H1 (cell line): ENCODE results near the gene ARHGAP4. TPM values are rescaled to one million over a fixed set of nuclear protein-coding genes. Genes with fewer than 3 reads are reported as not detected.
A peak's percentile ranks its signal among the peaks of the same experiment; 100 is the strongest.

ENCODE experiments used
- CTCF ChIA-PET: fragments of 300-600 bp; sonication (Branson Sonifier 250); formaldehyde crosslinking; loops from one replicate; lab custom pipeline; 2021; ENCODE audit not compliant: partially characterized antibody; lab: Charles Lee
- POLR2A ChIA-PET: fragments of 300-600 bp; sonication (Branson Sonifier 250); formaldehyde crosslinking; loops from one replicate; lab custom pipeline; 2021; ENCODE audit warnings: inconsistent platforms; ENCODE audit not compliant: partially characterized antibody; lab: Charles Lee
- DNase-seq, 2 experiments: peaks; one replicate each; pipeline versions ENCODE4 v3.0.0 to v3.0.0-alpha.2; 2010 to 2022; ENCODE audit warnings: low spot score in 2 of 2, low read depth in 1 of 2, mixed read lengths in 1 of 2
- FAIRE-seq: peaks from 2 replicates; lab custom pipeline; 2011; peaks lifted over from hg19 to GRCh38; lab: Jason Lieb, UNC
- H2AFZ ChIP-seq: 2 replicates; pipeline ENCODE4 v1.8.1; 2012; ENCODE audit warnings: low read length, inconsistent platforms
- H2AK5ac ChIP-seq: 2 replicates; pipeline ENCODE4 v1.6.1; 2013; ENCODE audit warnings: low read depth, low read length
- H2BK120ac ChIP-seq: replicated peaks from 2 replicates; pipeline ENCODE3; 2013; ENCODE audit warnings: low read depth, low read length, inconsistent platforms
- H2BK12ac ChIP-seq: 2 replicates; pipeline ENCODE4 v1.6.1; 2013; ENCODE audit warnings: low read depth, low read length
- H2BK15ac ChIP-seq: 2 replicates; pipeline ENCODE4 v1.6.1; 2013; ENCODE audit warnings: low read length
- H2BK20ac ChIP-seq: 2 replicates; pipeline ENCODE4 v1.6.1; 2013; ENCODE audit warnings: low read length
- H2BK5ac ChIP-seq: 2 replicates; pipeline ENCODE4 v1.6.1; 2013; ENCODE audit warnings: low read depth, low read length
- H3K14ac ChIP-seq: 2 replicates; pipeline ENCODE4 v1.6.1; 2013; ENCODE audit warnings: inconsistent platforms; ENCODE audit not compliant: insufficient read length
- H3K18ac ChIP-seq: 2 replicates; pipeline ENCODE4 v1.6.1; 2013; ENCODE audit warnings: low read length; ENCODE audit errors: extremely low read depth
- H3K23ac ChIP-seq: 2 replicates; pipeline ENCODE4 v1.6.1; 2013; ENCODE audit warnings: inconsistent platforms; ENCODE audit not compliant: insufficient read length
- H3K23me2 ChIP-seq: 2 replicates; pipeline ENCODE4 v1.6.1; 2013; ENCODE audit warnings: low read depth, low read length
- H3K27ac ChIP-seq: 2 replicates; pipeline ENCODE4 v1.6.1; 2011; ENCODE audit warnings: low read depth, low read length, inconsistent platforms
- H3K27me3 ChIP-seq, 4 experiments: replicated peaks in 1 of 4; 1 replicate in 1 of 4; 2 replicates in 3 of 4; pipeline versions ENCODE4 v1.6.1 to v1.8.1; 2011 to 2013; ENCODE audit warnings: low read length in 3 of 4, mild to moderate bottlenecking in 3 of 4, inconsistent platforms in 2 of 4, mixed read lengths in 2 of 4, moderate library complexity in 1 of 4; ENCODE audit not compliant: control insufficient read depth in 3 of 4, insufficient read depth in 3 of 4; ENCODE audit errors: extremely low read depth in 1 of 4
- H3K36me3 ChIP-seq, 4 experiments: 2 replicates each; pipeline versions ENCODE4 v1.6.1 to v1.8.1; 2011 to 2013; ENCODE audit warnings: mild to moderate bottlenecking in 4 of 4, low read length in 3 of 4, moderate library complexity in 2 of 4, control low read depth in 1 of 4, inconsistent platforms in 1 of 4; ENCODE audit not compliant: insufficient read depth in 4 of 4, control insufficient read depth in 2 of 4
- H3K4ac ChIP-seq: replicated peaks from 2 replicates; pipeline ENCODE3; 2013; ENCODE audit warnings: low read length, low read depth, mixed read lengths, inconsistent platforms; ENCODE audit not compliant: insufficient read length
- H3K4me1 ChIP-seq, 4 experiments: replicated peaks in 1 of 4; 1 replicate in 1 of 4; 2 replicates in 3 of 4; pipeline versions ENCODE4 v1.6.1 to v1.8.1; 2011 to 2013; ENCODE audit warnings: low read length in 3 of 4, inconsistent platforms in 2 of 4, mixed read lengths in 1 of 4; ENCODE audit not compliant: insufficient read depth in 4 of 4, control insufficient read depth in 3 of 4
- H3K4me2 ChIP-seq, 2 experiments: 2 replicates each; pipeline versions ENCODE4 v1.6.1 to v1.8.1; 2011 to 2013; ENCODE audit warnings: low read depth in 2 of 2, low read length in 2 of 2, control low read depth in 1 of 2, inconsistent platforms in 1 of 2, mild to moderate bottlenecking in 1 of 2; ENCODE audit not compliant: insufficient read depth in 1 of 2
- H3K4me3 ChIP-seq, 4 experiments: fragments of 200-600, 300-600 bp in 1 of 4; sonication (generic), shearing (Covaris generic), sonication (Bioruptor Twin) in 1 of 4; 2 replicates each; pipeline versions ENCODE4 v1.5.1 to v1.8.1; 2011 to 2016; ENCODE audit warnings: low read length in 4 of 4, low read depth in 3 of 4, control low read depth in 2 of 4, inconsistent platforms in 2 of 4, mild to moderate bottlenecking in 2 of 4, mixed read lengths in 1 of 4, moderate library complexity in 1 of 4; ENCODE audit not compliant: insufficient read depth in 2 of 4; ENCODE audit errors: extremely low read depth in 1 of 4
- H3K56ac ChIP-seq: replicated peaks from 2 replicates; pipeline ENCODE3; 2013; ENCODE audit warnings: low read depth, mild to moderate bottlenecking, mixed read lengths, low read length, inconsistent platforms; ENCODE audit not compliant: insufficient read length
- H3K79me1 ChIP-seq: 2 replicates; pipeline ENCODE4 v1.6.1; 2013; ENCODE audit warnings: low read depth, low read length, control low read depth
- H3K79me2 ChIP-seq, 2 experiments: 2 replicates each; pipeline versions ENCODE4 v1.6.1 to v1.8.1; 2012 to 2013; ENCODE audit warnings: low read length in 2 of 2, mild to moderate bottlenecking in 2 of 2, inconsistent platforms in 1 of 2; ENCODE audit not compliant: insufficient read depth in 2 of 2, control insufficient read depth in 1 of 2
- H3K9ac ChIP-seq, 4 experiments: replicated peaks in 1 of 4; 1 replicate in 1 of 4; 2 replicates in 3 of 4; pipeline versions ENCODE4 v1.6.1 to v1.8.1; 2011 to 2013; ENCODE audit warnings: low read depth in 3 of 4, low read length in 3 of 4, control low read depth in 2 of 4, mild to moderate bottlenecking in 2 of 4, moderate library complexity in 2 of 4, inconsistent platforms in 1 of 4; ENCODE audit errors: extremely low read depth in 1 of 4
- H3K9me3 ChIP-seq, 2 experiments: 2 replicates each; pipeline versions ENCODE4 v1.6.1 to v1.8.1; 2012 to 2013; ENCODE audit warnings: mild to moderate bottlenecking in 2 of 2, moderate library complexity in 2 of 2, control low read depth in 1 of 2, inconsistent platforms in 1 of 2, low read depth in 1 of 2, low read length in 1 of 2, mixed read lengths in 1 of 2; ENCODE audit not compliant: insufficient read depth in 2 of 2
- H4K20me1 ChIP-seq, 2 experiments: replicated peaks in 1 of 2; 2 replicates each; pipeline versions ENCODE3 to v1.8.1; 2011 to 2013; ENCODE audit warnings: inconsistent platforms in 2 of 2, low read length in 2 of 2, mild to moderate bottlenecking in 1 of 2; ENCODE audit not compliant: insufficient read depth in 2 of 2, control insufficient read depth in 1 of 2
- H4K5ac ChIP-seq: 2 replicates; pipeline ENCODE4 v1.6.1; 2013; ENCODE audit warnings: low read length, low read depth, mixed read lengths, inconsistent platforms; ENCODE audit not compliant: insufficient read length
- H4K8ac ChIP-seq: 2 replicates; pipeline ENCODE4 v1.8.0; 2013; ENCODE audit warnings: mild to moderate bottlenecking, moderate library complexity, low read length, inconsistent platforms; ENCODE audit not compliant: insufficient read depth; ENCODE audit errors: extremely low read depth
- H4K91ac ChIP-seq: replicated peaks from 2 replicates; pipeline ENCODE3; 2013; ENCODE audit warnings: low read length, mixed read lengths, inconsistent platforms; ENCODE audit not compliant: insufficient read length
- CEBPB ChIP-seq: IDR thresholded peaks from 2 replicates; pipeline ENCODE4 v1.6.1; 2012; ENCODE audit warnings: low read depth, low read length
- CHD1 ChIP-seq: IDR thresholded peaks from 2 replicates; pipeline ENCODE4 v1.6.1; 2012; ENCODE audit warnings: low read depth, low read length, improper control_type of control experiment
- CHD2 ChIP-seq: IDR thresholded peaks from 2 replicates; pipeline ENCODE4 v1.6.1; 2012; ENCODE audit warnings: low read length, improper control_type of control experiment
- E2F6 ChIP-seq: IDR thresholded peaks from 2 replicates; pipeline ENCODE4 v1.6.1; 2012; ENCODE audit warnings: inconsistent platforms
- JUND ChIP-seq: IDR thresholded peaks from 2 replicates; pipeline ENCODE4 v1.6.1; 2011; ENCODE audit warnings: mild to moderate bottlenecking, improper control_type of control experiment, low read length
- NANOG ChIP-seq: IDR thresholded peaks from 2 replicates; pipeline ENCODE4 v1.6.1; 2011; ENCODE audit warnings: low read length, low read depth, mild to moderate bottlenecking, inconsistent platforms; ENCODE audit not compliant: insufficient read depth, poor library complexity, severe bottlenecking
- RBBP5 ChIP-seq: IDR thresholded peaks from 2 replicates; pipeline ENCODE4 v1.7.1; 2012; ENCODE audit warnings: low read depth, mild to moderate bottlenecking, inconsistent platforms, low read length, moderate library complexity, borderline replicate concordance
- SIN3A ChIP-seq, 2 experiments: IDR thresholded peaks in 1 of 2; conservative IDR thresholded peaks in 1 of 2; 2 replicates each; pipeline ENCODE4 v1.6.1; 2011 to 2012; ENCODE audit warnings: low read length in 2 of 2, improper control_type of control experiment in 1 of 2, low read depth in 1 of 2, mild to moderate bottlenecking in 1 of 2
- TCF12 ChIP-seq: IDR thresholded peaks from 2 replicates; pipeline ENCODE4 v1.6.1; 2011; ENCODE audit warnings: low read depth, mild to moderate bottlenecking, low read length
- TEAD4 ChIP-seq: IDR thresholded peaks from 2 replicates; pipeline ENCODE4 v1.6.1; 2012; ENCODE audit warnings: low read depth, low read length, inconsistent platforms, mixed read lengths
- YY1 ChIP-seq: IDR thresholded peaks from 2 replicates; pipeline ENCODE4 v1.6.1; 2011; ENCODE audit warnings: low read depth, mild to moderate bottlenecking, low read length
- WGBS, 2 experiments: shearing (Covaris generic) in 1 of 2; methylation state at CpG; one replicate each; pipeline versions ENCODE4 v1.1.6 to v1.1.7; 2013 to 2015; ENCODE audit warnings: low lambda C conversion rate in 2 of 2, mixed read lengths in 2 of 2, inconsistent platforms in 1 of 2, low coverage in 1 of 2, missing lambda C conversion rate in 1 of 2; ENCODE audit not compliant: insufficient replicate concordance in 2 of 2, insufficient coverage in 1 of 2, insufficient read length in 1 of 2; ENCODE audit errors: extremely low coverage in 1 of 2, missing lambda C conversion rate in 1 of 2; 5-methylcytosine and 5-hydroxymethylcytosine counted together
- polyA plus RNA-seq, 7 experiments: library from polyadenylated mRNA; depleted of rRNA in 3 of 7; stranded (reverse) in 5 of 7; unstranded in 2 of 7; fragments of >200 nt in 5 of 7; fragments of 200-250 nt in 2 of 7; gene quantifications; 1 replicate in 5 of 7; 2 replicates in 1 of 7; 4 replicates in 1 of 7; pipeline versions ENCODE4 v1.2.1 to v1.2.3, GENCODE V29; 2011 to 2013; ENCODE audit warnings: missing spikeins in 2 of 7, mixed read lengths in 2 of 7
- total RNA-seq: library from RNA; stranded (reverse); fragmentation: NEBNext Ultra II Directional; extraction: Animal tissue kit (Norgen Biotek cat#: 25700); gene quantifications from 2 replicates; pipeline ENCODE4 v1.2.1, GENCODE V29; 2021

Gene ARHGAP4
- total and polyA plus RNA-seq, 2 of the 8 experiments (the other 6 are each of a cell fraction or from before 2014, with no cell fraction given): 23.9 to 26.0 TPM

DNA sequence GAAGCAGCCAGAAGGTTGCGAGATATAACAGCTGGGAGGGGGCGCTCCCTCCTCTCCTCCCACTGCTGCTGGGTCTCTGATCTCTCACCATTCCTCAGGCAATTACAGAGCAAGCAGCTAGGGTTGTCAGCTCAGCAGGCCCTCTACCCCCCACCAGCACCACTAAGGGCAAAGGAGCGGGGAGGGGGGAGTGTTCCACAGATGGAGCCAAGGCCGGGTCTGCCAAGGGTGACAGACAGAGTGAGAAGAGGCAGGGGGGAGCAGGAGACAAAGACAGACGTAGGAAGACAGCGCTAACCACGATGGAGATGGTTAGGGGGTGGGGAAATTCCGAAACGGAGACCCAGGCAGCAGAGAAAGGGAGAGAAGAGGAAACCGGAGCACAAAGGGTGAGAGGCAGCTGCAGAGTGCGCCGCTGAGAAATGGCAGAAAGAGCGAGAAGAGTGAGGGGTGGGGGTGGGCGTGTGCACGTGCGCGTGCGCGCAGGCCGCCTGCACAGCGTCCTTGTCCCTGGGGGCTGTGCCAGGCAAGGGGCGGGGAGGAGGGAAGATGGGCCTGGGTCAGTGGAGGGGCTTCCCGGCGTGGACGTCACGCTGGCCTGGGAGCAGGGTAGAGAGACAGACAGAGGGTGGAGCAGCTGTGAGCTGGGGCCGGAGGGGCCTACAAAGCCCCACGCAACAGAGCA, 47.0 kb downstream of the ARHGAP4 start:
- Histone ChIP-seq H3K4me1 (peaks cover 7 to 50% (median 32%) of the 10 kb centered on the region in 4 experiments), H2BK5ac (peak overlapping the region; percentile 52; the same call in 1 of the 2 replicates), H3K4me2 (peak overlapping the region; percentile 49 to 81), H3K18ac (no peak overlapping the region; the same call in 1 of the 2 replicates), H2BK12ac (no peak overlapping the region), H3K27ac (peak overlapping the region; percentile 15; the same call in 1 of the 2 replicates), H3K56ac (no peak overlapping the region), H4K20me1 (peaks cover 2 to 12% of the 10 kb centered on the region in 2 experiments), H3K23ac (no peak overlapping the region), H2AFZ (no peak overlapping the region), H3K79me2 (no peaks in the 10 kb centered on the region; a peak in 1 of 4 replicates), H3K14ac (no peak overlapping the region), H2AK5ac (no peak overlapping the region), H2BK20ac (no peak overlapping the region), H3K4me3 (peak overlapping the region; percentile 9 to 51 (median 26); a peak in 5 of 8 replicates), H3K4ac (no peak overlapping the region), H3K9me3 (no peaks in the 10 kb centered on the region), H3K23me2 (no peaks in the 10 kb centered on the region), H3K79me1 (no peaks in the 10 kb centered on the region), H4K8ac (no peak overlapping the region; the same call in 1 of the 2 replicates), H4K91ac (no peak overlapping the region), H2BK15ac (no peak overlapping the region), H3K27me3 (no peaks in the 10 kb centered on the region; a peak in 1 of 7 replicates), H3K9ac (no peak overlapping the region), H4K5ac (peak overlapping the region; percentile 46), H3K36me3 (no peaks in the 10 kb centered on the region), H2BK120ac (no peak overlapping the region)
- ChIA-PET POLR2A (interaction anchor here (0.6 to 2.0 kb wide), 9 partner anchors 11 to 58 kb away, joined by 3 to 6 read pairs (median 3); partner anchors contain the start of gene ARHGAP4), CTCF (interaction anchor here (0.6 to 2.5 kb wide), 9 partner anchors 8 to 302 kb away, joined by 3 to 9 read pairs (median 3); no protein-coding TSS in a partner anchor)
- DNase-seq (no peak), FAIRE-seq (peak; percentile 77)
- WGBS, 2 experiments: 5% methylated on average over 19 of the region's 28 CpGs; no CpG with 5 or more reads in 1 of the 2 experiments
- no peak for TF ChIP-seq JUND
- peak; percentile 20; the same call in 1 of the 2 replicates for TF ChIP-seq TEAD4
- TF ChIP-seq CHD1: no peak
- no peak for TF ChIP-seq E2F6
- TF ChIP-seq YY1: no peak
- TF ChIP-seq SIN3A (conservative IDR thresholded peaks at IDR 0.05 in 1 of 2, IDR thresholded peaks at IDR 0.05 in 1 of 2; ENCODE audit: low read depth in 1 of 2, low read length in 2 of 2): 0 out of 4 replicates have a peak, but pooled peaks of 1 of the 2 experiments have one; percentile 55
- 0 out of 2 replicates have a peak, but pooled peaks have one; percentile 3 for TF ChIP-seq TCF12
- peak; percentile 40 for TF ChIP-seq NANOG
- no peak for TF ChIP-seq RBBP5
- TF ChIP-seq CHD2: no peak
- no peak for TF ChIP-seq CEBPB
